ENCODE data around the gene DBX1. TPM values are rescaled to one million over a fixed set of nuclear protein-coding genes. Genes with fewer than 3 reads are reported as not detected.

DBX1 gene
- total RNA-seq, 1 donor from 2014 or later: 0.29 TPM

DNA sequence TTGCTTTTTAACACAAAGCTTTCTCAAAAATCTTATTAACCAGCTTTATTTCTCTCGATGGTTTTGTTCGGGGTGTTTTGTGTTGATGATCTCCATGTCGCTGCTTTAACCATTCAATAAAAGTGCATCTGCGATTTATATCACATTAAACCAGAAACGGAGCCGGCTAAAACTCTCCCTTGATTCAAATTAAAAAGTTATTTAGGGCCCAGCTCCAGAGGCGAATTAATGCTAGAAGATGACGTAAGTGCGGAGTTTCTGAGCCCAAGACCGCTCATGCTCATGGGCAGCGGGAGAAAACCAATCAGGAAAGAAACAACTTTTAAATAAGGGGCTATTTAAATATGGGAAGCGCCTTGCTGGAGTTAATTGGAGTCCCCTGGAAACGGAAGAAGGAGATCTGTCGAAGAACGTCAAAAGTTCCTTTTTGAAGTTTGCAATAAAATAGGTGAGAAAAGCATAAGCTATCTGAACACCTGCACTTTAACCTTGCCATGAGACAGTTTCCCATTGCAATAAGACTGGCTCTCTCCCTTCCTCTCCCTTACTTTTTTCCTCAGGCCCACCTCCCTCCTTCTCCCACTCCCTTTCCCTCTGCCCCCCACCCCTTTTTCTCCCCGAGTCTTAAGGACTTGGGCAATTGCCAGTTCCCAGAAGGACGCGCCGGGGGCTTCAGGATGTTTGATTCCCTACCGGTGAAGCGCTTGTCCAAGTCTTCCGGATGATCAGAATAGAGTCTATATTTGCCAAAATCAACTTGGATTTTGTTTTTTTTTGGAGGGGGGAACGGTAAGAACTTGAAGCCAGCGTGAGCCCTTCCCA is 1.9 kb upstream of the DBX1 start:
- DNase-seq: no peak
- H3K27ac Mint-ChIP-seq (ENCODE audit: unreplicated experiment): no peak overlapping the region
- peaks cover 13% of the 10 kb centered on the region for H3K9me3 Mint-ChIP-seq (ENCODE audit: unreplicated experiment)
- peak overlapping the region; percentile 61 for H3K4me3 Mint-ChIP-seq (ENCODE audit: unreplicated experiment)
- TF ChIP-seq, protein P1, sequence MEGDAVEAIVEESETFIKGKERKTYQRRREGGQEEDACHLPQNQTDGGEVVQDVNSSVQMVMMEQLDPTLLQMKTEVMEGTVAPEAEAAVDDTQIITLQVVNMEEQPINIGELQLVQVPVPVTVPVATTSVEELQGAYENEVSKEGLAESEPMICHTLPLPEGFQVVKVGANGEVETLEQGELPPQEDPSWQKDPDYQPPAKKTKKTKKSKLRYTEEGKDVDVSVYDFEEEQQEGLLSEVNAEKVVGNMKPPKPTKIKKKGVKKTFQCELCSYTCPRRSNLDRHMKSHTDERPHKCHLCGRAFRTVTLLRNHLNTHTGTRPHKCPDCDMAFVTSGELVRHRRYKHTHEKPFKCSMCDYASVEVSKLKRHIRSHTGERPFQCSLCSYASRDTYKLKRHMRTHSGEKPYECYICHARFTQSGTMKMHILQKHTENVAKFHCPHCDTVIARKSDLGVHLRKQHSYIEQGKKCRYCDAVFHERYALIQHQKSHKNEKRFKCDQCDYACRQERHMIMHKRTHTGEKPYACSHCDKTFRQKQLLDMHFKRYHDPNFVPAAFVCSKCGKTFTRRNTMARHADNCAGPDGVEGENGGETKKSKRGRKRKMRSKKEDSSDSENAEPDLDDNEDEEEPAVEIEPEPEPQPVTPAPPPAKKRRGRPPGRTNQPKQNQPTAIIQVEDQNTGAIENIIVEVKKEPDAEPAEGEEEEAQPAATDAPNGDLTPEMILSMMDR (IDR thresholded peaks at IDR 0.05; ENCODE audit: partially characterized antibody, unreplicated experiment): no peak
- peaks cover 36% of the 10 kb centered on the region for H3K4me1 Mint-ChIP-seq (ENCODE audit: low read depth, unreplicated experiment)
- no peaks in the 10 kb centered on the region for H3K36me3 Mint-ChIP-seq (ENCODE audit: unreplicated experiment)
- peaks cover 59% of the 10 kb centered on the region for H3K27me3 Mint-ChIP-seq (ENCODE audit: unreplicated experiment)

DNA sequence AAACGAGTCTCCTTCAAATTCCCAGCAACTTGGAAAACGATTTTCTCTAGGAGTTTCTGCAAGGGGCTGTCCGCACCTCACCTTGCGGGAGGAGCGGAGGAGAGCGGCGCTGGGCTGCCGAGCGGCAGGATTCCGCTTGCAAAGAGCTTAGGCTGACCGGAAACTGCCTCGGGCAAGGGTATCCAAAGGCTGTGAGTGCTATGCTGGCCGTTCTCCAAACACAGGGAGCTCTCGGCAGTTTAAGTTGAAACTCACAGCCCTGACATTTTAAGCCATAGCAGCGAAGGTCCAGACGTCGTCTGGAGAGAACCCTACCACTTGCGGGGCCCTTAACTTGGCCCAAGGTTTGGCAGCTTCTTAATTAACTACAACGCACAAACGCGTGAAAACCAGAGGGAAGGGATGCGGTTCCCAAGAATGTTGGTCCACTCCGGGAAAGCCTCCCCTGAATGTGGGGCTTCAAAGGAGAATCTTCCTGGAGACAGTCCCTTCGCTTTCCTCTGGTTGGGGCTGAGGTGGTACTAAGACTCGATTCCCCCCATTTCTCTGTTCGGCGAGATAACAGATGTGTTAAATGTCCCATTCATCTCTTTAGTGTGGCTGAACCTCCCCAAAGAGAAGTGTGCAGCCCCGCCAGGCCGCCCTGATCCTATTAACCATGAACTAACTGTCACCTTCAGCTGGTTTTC is 1.1 kb upstream of the DBX1 start:
- H3K4me1 Mint-ChIP-seq (ENCODE audit: low read depth, unreplicated experiment): peaks cover 33% of the 10 kb centered on the region
- H3K9me3 Mint-ChIP-seq (ENCODE audit: unreplicated experiment): peaks cover 13% of the 10 kb centered on the region
- DNase-seq: peak; percentile 71
- no peak overlapping the region for H3K27ac Mint-ChIP-seq (ENCODE audit: unreplicated experiment)
- TF ChIP-seq, protein P1 (IDR thresholded peaks at IDR 0.05; ENCODE audit: partially characterized antibody, unreplicated experiment): no peak
- H3K36me3 Mint-ChIP-seq (ENCODE audit: unreplicated experiment): no peaks in the 10 kb centered on the region
- peak overlapping the region; percentile 64 for H3K4me3 Mint-ChIP-seq (ENCODE audit: unreplicated experiment)
- H3K27me3 Mint-ChIP-seq (ENCODE audit: unreplicated experiment): peaks cover 59% of the 10 kb centered on the region

DNA sequence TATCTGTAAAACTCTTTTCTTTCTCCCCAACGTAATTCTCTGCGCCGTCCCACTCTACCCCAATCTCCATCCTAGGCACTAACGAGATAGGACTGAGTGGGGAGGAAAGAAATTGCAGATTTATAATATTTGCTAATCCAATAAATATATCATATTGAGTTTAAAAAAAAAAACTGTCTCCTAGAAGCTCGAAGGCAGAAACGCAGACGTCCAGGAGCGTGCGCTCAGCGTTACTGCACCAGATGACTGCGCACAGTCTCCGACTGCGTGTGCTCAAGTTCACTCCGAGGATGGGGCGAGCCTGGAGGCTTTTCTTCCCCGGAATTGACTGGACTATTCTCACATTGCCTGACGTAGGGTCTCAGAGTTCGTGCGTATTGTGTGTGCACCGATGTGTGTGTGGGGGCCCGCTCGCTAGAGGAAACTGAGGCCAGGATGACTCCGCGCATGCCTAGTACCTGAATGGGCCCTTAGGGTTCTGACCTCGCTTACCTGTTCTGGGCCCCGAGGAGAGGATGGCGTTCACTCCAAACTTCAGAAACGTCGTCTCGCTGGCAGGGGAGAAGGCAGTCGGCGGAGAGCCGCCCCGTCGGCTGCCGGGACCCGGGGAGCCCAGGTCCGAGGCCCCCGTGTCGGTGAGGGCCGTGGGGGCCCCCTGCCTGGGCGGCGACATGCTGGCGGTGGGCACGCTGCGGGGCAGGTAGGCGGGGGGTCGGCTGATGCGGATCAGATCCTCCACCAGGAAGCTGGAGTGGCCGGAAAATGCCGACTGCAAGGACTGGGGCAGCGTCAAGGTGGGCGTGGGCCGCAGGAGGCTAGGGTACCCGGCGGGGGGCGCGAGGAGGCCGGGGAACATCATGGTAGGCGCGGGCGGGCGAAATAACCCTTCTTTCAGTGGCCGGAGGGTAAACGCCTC is 551 bp downstream of the DBX1 start:
- Mint-ChIP-seq H3K27me3 (ENCODE audit: unreplicated experiment) (peaks cover 58% of the 10 kb centered on the region), H3K4me1 (ENCODE audit: low read depth, unreplicated experiment) (peaks cover 35% of the 10 kb centered on the region), H3K36me3 (ENCODE audit: unreplicated experiment) (no peaks in the 10 kb centered on the region), H3K4me3 (ENCODE audit: unreplicated experiment) (peak overlapping the region; percentile 78), H3K9me3 (ENCODE audit: unreplicated experiment) (peaks cover 18% of the 10 kb centered on the region), H3K27ac (ENCODE audit: unreplicated experiment) (no peak overlapping the region)
- peak; percentile 35 for DNase-seq
- TF ChIP-seq, protein P1 (IDR thresholded peaks at IDR 0.05; ENCODE audit: partially characterized antibody, unreplicated experiment): no peak

DNA sequence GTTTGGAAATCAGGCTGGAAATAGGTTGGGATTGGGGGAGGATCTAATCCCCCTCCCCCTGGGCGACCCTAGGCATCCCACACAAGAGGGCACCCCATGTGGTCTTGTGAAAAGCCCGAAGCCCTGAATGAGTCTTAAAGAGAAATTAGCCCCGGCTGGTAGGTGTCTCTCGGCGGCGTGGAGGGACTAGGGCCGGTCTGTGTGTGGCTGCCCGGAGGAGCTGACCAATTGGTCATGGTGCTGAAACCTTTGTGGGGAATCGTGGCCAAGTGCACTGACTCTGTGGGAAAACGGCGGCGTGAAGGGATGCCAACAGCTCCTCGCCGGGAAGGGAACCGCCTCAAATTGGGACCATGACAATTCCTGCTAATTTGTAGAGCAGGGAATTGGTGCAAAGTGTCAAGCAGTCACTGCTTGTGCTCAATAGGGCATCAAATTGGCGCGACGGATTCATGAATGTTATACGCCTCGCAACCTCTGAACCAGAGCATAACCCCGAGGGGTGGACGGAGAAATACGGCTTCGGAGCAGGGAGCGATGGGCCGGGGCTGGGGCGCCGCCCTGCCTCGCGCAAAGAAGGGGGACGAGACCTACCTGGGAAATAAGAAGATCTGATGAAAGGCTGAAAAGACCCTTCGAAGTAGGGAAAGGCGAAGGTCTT is 1.5 kb downstream of the DBX1 start:
- peaks cover 53% of the 10 kb centered on the region for H3K27me3 Mint-ChIP-seq (ENCODE audit: unreplicated experiment)

More for the DNA sequence above, 1.5 kb downstream of the DBX1 start:
- DNase-seq: peak; percentile 39
- peaks cover 18% of the 10 kb centered on the region for H3K9me3 Mint-ChIP-seq (ENCODE audit: unreplicated experiment)
- H3K27ac Mint-ChIP-seq (ENCODE audit: unreplicated experiment): peak overlapping the region; percentile 29
- no peaks in the 10 kb centered on the region for H3K36me3 Mint-ChIP-seq (ENCODE audit: unreplicated experiment)
- TF ChIP-seq, protein P1 (IDR thresholded peaks at IDR 0.05; ENCODE audit: partially characterized antibody, unreplicated experiment): no peak
- peaks cover 31% of the 10 kb centered on the region for H3K4me1 Mint-ChIP-seq (ENCODE audit: low read depth, unreplicated experiment)
- H3K4me3 Mint-ChIP-seq (ENCODE audit: unreplicated experiment): peak overlapping the region; percentile 78

Data from glutamatergic neuron (in vitro differentiated cells).